CD4-positive, alpha-beta T cell (primary cell): ENCODE measurements around the gene SCFD2. TPM values are rescaled to one million over a fixed set of nuclear protein-coding genes. Genes with fewer than 3 reads are reported as not detected.

Source experiments
- ATAC-seq: fragments of 200-7000 bp; cut with Tn5 transposase; one replicate; pipeline ENCODE4 v1.10.0; 2022; ENCODE audit warnings: mild to moderate bottlenecking; ENCODE audit not compliant: poor library complexity
- CTCF ChIA-PET: fragments of 350-600 bp; sonication (Branson Sonifier 250); formaldehyde crosslinking; loops from one replicate; lab custom pipeline; 2021; ENCODE audit warnings: antibody characterized with exemption, inconsistent platforms; lab: Charles Lee
- POLR2A ChIA-PET: fragments of 350-600 bp; sonication (Branson Sonifier 250); formaldehyde crosslinking; loops from one replicate; lab custom pipeline; 2021; ENCODE audit warnings: antibody characterized with exemption, inconsistent platforms; lab: Charles Lee
- DNase-seq, 14 experiments: peaks; one replicate each; pipeline ENCODE4 v3.0.0-alpha.2; 2013 to 2020; ENCODE audit warnings: mixed read lengths in 2 of 14
- H3K27ac ChIP-seq, 2 donors: one replicate each; pipeline versions ENCODE4 v1.5.1 to v1.7.0; 2013; ENCODE audit warnings: low read length in 2 of 2, low read depth in 1 of 2, mild to moderate bottlenecking in 1 of 2
- H3K27me3 ChIP-seq, 2 experiments: 1 replicate in 1 of 2; 2 replicates in 1 of 2; pipeline versions ENCODE4 v1.6.1 to v1.7.0; 2013; ENCODE audit warnings: low read length in 2 of 2, control low read depth in 1 of 2, mild to moderate bottlenecking in 1 of 2, moderate library complexity in 1 of 2; ENCODE audit not compliant: insufficient read depth in 2 of 2, control insufficient read depth in 1 of 2
- H3K36me3 ChIP-seq: one replicate; pipeline ENCODE4 v1.6.1; 2013; ENCODE audit warnings: low read length, control low read depth; ENCODE audit not compliant: insufficient read depth
- H3K4me1 ChIP-seq: one replicate; pipeline ENCODE4 v1.6.1; 2013; ENCODE audit warnings: low read length, control low read depth; ENCODE audit not compliant: insufficient read depth
- H3K4me3 ChIP-seq: one replicate; pipeline ENCODE4 v1.5.1; 2013; ENCODE audit warnings: mild to moderate bottlenecking, low read length, moderate library complexity
- H3K9me3 ChIP-seq, 2 experiments: 1 replicate in 1 of 2; 2 replicates in 1 of 2; pipeline versions ENCODE4 v1.6.1 to v1.7.0; 2013; ENCODE audit warnings: low read length in 2 of 2, mild to moderate bottlenecking in 2 of 2, control low read depth in 1 of 2, moderate library complexity in 1 of 2; ENCODE audit not compliant: control insufficient read depth in 1 of 2, insufficient read depth in 1 of 2
- H3K27ac Mint-ChIP-seq: one replicate; pipeline ENCODE4 v1.8.0; 2020; ENCODE audit warnings: mixed read lengths
- H3K27me3 Mint-ChIP-seq: one replicate; pipeline ENCODE4 v1.8.0; 2021; ENCODE audit warnings: mixed read lengths
- H3K36me3 Mint-ChIP-seq: one replicate; pipeline ENCODE4 v1.8.0; 2021; ENCODE audit warnings: low read depth, mixed read lengths
- H3K4me1 Mint-ChIP-seq: one replicate; pipeline ENCODE4 v1.8.0; 2021; ENCODE audit warnings: low read depth, mixed read lengths
- H3K4me3 Mint-ChIP-seq: one replicate; pipeline ENCODE4 v1.8.0; 2020; ENCODE audit warnings: mild to moderate bottlenecking, mixed read lengths
- H3K9me3 Mint-ChIP-seq: one replicate; pipeline ENCODE4 v1.8.0; 2020; ENCODE audit warnings: mixed read lengths
- intact Hi-C, 2 experiments: fragments of 100-400 bp; cut with DNase I in 1 of 2; cut with micrococcal nuclease in 1 of 2; formaldehyde crosslinking; loops; one replicate each; pipeline versions ENCODE4 v1.15.1 to v1.9.0; 2023 to 2025; cut with DNase I, micrococcal nuclease
- total RNA-seq, 174 experiments: library from RNA in 2 of 174; stranded (reverse) in 2 of 174; gene quantifications; one replicate each; pipeline ENCODE4 v1.2.3 and lab custom pipeline; 2021 to 2026
- TF ChIP-seq, protein P1 (sequence below): fragments of 200-600 bp; IDR thresholded peaks from one replicate; pipeline ENCODE4 v1.8.0; 2022; ENCODE audit warnings: antibody characterized with exemption, mild to moderate bottlenecking

Gene SCFD2
- total RNA-seq, 2 experiments from 2014 or later, result 15.4 to 17.6 TPM

DNA sequence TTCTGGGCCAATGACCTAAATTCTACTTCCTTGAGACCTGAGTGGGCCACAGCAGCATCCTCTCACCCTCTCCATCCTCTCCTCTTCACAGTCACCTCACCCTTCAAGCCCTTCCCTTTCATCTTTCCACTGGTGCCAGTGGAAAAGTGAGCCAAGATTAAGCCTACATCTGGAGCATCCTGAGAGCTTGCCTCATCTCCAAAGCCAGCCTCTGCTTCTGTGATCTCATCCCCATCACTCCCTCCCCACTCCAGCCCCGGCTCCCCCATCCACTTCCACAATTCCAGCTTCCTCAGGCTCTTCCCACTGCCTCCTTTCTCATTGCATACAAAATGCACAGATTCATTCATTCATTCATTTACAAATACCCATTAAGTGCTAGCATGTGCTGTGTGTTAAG lies 513.8 kb downstream of the SCFD2 start:
- H3K36me3 ChIP-seq, result no peaks in the 10 kb centered on the region
- intact Hi-C loops, result no loop called here
- peaks cover 4% of the 10 kb centered on the region for H3K27me3 Mint-ChIP-seq
- H3K27ac Mint-ChIP-seq, result no peak overlapping the region
- no peaks in the 10 kb centered on the region for H3K4me1 Mint-ChIP-seq
- ChIA-PET POLR2A (no interaction called here), CTCF (no interaction called here)
- TF ChIP-seq, protein P1, sequence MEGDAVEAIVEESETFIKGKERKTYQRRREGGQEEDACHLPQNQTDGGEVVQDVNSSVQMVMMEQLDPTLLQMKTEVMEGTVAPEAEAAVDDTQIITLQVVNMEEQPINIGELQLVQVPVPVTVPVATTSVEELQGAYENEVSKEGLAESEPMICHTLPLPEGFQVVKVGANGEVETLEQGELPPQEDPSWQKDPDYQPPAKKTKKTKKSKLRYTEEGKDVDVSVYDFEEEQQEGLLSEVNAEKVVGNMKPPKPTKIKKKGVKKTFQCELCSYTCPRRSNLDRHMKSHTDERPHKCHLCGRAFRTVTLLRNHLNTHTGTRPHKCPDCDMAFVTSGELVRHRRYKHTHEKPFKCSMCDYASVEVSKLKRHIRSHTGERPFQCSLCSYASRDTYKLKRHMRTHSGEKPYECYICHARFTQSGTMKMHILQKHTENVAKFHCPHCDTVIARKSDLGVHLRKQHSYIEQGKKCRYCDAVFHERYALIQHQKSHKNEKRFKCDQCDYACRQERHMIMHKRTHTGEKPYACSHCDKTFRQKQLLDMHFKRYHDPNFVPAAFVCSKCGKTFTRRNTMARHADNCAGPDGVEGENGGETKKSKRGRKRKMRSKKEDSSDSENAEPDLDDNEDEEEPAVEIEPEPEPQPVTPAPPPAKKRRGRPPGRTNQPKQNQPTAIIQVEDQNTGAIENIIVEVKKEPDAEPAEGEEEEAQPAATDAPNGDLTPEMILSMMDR, result no peak
- H3K9me3 ChIP-seq, result no peaks in the 10 kb centered on the region
- no peaks in the 10 kb centered on the region for H3K9me3 Mint-ChIP-seq
- H3K27ac ChIP-seq, result no peak overlapping the region
- H3K36me3 Mint-ChIP-seq, result no peaks in the 10 kb centered on the region
- H3K4me3 Mint-ChIP-seq, result no peak overlapping the region
- no peak overlapping the region for H3K4me3 ChIP-seq
- H3K27me3 ChIP-seq, result no peaks in the 10 kb centered on the region
- no peak for DNase-seq
- H3K4me1 ChIP-seq, result no peaks in the 10 kb centered on the region
- no peak for ATAC-seq

DNA sequence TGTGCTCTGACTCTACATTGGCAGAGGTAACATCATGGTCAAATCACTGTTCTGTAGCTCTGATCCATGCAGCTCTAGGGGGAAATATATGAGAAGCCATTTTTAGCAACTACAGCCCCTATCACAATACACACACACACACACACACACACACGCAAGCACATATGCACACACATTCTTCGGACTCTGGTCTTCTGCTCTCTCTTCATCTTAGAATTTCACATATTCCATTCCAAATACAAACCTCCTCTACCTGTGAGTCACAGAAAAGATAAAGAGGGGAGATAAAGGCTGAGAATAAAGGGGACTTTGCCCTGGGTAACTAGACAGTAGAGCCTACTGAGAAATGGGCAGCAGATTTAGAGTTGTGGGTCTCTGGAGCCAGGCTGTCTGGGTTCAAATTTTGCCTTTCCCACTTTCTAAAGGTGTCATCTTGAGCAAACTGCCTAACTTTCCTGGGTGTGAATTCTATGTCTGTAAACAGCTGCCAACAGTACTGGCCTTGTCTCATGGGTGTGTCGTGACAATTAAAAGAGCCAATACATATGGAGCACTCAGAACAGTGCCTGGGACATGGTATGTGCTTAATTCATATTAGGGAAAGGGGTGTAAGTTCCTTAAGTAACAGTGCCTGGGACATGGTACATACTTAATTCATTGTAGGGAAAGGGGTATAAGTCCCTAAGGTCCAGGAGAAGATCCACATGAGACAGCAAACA lies 515.3 kb downstream of the SCFD2 start:
- Histone ChIP-seq H3K27me3 (no peaks in the 10 kb centered on the region), H3K4me3 (no peak overlapping the region), H3K27ac (no peak overlapping the region), H3K9me3 (no peaks in the 10 kb centered on the region), H3K36me3 (no peaks in the 10 kb centered on the region), H3K4me1 (no peaks in the 10 kb centered on the region)
- Mint-ChIP-seq H3K36me3 (no peaks in the 10 kb centered on the region), H3K4me3 (no peak overlapping the region), H3K27ac (no peak overlapping the region), H3K27me3 (no peaks in the 10 kb centered on the region), H3K4me1 (no peaks in the 10 kb centered on the region), H3K9me3 (no peaks in the 10 kb centered on the region)
- DNase-seq (no peak), ATAC-seq (no peak)
- TF ChIP-seq, protein P1, result no peak
- ChIA-PET CTCF (interaction anchor here (0.9 kb wide), 1 partner anchor 194 kb away, joined by 5 read pairs; no protein-coding TSS in a partner anchor), POLR2A (no interaction called here)
- intact Hi-C loops, result no loop called here

DNA sequence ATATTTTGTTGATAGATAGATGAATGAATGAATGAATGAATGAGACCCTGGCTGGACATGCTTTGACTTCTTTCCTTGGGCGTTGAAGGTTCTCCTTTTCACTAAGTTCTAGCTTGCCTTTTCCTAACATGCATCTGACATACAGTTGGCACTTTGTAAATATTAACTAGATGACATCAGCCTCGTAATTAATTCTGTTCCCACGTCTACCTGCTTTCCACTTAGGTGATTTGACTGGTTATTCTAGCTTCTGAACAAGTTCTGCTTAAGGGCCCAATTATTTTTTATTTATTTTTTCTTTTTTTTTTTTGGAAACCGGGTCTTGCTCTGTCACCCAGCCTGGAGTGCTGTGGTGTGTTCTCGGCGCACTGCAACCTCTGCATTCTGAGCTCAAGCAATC lies 517.6 kb downstream of the SCFD2 start:
- no peaks in the 10 kb centered on the region for H3K9me3 Mint-ChIP-seq
- no peaks in the 10 kb centered on the region for H3K27me3 ChIP-seq
- TF ChIP-seq, protein P1, result no peak

More for the DNA sequence above, 517.6 kb downstream of the SCFD2 start:
- intact Hi-C loops, result no loop called here
- no peaks in the 10 kb centered on the region for H3K36me3 Mint-ChIP-seq
- no peak overlapping the region for H3K27ac ChIP-seq
- H3K27me3 Mint-ChIP-seq, result no peaks in the 10 kb centered on the region
- H3K9me3 ChIP-seq, result no peaks in the 10 kb centered on the region
- no peak for DNase-seq
- H3K4me1 Mint-ChIP-seq, result no peaks in the 10 kb centered on the region
- no peak overlapping the region for H3K4me3 Mint-ChIP-seq
- ChIA-PET POLR2A (no interaction called here), CTCF (no interaction called here)
- H3K36me3 ChIP-seq, result no peaks in the 10 kb centered on the region
- no peak overlapping the region for H3K27ac Mint-ChIP-seq
- no peak for ATAC-seq
- no peaks in the 10 kb centered on the region for H3K4me1 ChIP-seq
- H3K4me3 ChIP-seq, result no peak overlapping the region
